GM13977 (cell line): Measurements from ENCODE around the gene CA12.

Experiments
- DNase-seq: peaks from one replicate; pipeline ENCODE4 v3.0.0; 2012; ENCODE audit warnings: low spot score
- CTCF ChIP-seq: IDR thresholded peaks from 2 replicates; pipeline ENCODE4 v1.5.1; 2012; ENCODE audit warnings: mild to moderate bottlenecking, control low read depth; ENCODE audit not compliant: insufficient read depth; ENCODE audit errors: extremely low read depth, missing control alignments
- in situ Hi-C: fragments of 300-500 bp; cut with MboI; formaldehyde crosslinking; loops from one replicate; pipeline ENCODE4 v1.12.0; 2022; ENCODE audit warnings: low sequenced_read_pairs, low pct_unique_long_range_greater_than_20kb, mixed read lengths, inconsistent platforms; ENCODE audit not compliant: unreplicated experiment

Gene CA12

DNA sequence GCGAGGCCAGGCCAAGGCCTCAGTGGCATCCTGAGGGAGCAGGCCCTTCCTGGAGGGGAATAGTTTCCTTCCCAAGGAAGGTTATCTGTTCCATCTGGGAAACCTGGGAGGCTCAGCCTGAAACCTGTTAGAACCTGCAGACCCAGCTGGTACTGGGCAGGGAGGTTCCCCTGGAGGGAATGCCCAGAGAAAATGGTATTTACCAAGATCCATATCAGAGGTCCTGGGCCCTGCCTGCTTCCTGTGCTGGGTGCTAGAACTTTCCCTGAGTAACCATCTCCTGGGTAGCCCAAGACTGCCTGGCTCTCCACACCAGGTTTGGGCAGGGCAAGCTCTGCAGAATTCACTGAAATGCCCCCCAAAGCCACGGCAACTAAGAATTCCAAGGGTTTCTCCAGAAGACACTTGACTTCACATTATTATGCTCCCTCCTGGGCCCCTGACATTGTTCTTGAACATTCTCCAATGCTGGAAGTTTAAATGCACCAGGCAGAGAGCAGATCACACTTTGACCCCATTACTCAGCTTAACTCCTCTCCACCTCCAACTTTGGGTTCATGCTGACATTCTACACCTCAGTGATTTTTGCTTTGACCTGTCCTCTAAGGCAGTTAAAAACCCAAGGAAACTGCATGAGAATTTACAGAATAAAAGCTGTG is 2.0 kb downstream of the CA12 start:
- DNase-seq, result no peak
- TF ChIP-seq CTCF, result no peak
- in situ Hi-C loops, result no loop called here

- TF ChIP-seq CTCF, result no peak
- in situ Hi-C loops, result no loop called here
- DNase-seq, result no peak
Measured at GRCh38 chr15:63378946-63379345, 2.7 kb downstream of the CA12 start.

DNA sequence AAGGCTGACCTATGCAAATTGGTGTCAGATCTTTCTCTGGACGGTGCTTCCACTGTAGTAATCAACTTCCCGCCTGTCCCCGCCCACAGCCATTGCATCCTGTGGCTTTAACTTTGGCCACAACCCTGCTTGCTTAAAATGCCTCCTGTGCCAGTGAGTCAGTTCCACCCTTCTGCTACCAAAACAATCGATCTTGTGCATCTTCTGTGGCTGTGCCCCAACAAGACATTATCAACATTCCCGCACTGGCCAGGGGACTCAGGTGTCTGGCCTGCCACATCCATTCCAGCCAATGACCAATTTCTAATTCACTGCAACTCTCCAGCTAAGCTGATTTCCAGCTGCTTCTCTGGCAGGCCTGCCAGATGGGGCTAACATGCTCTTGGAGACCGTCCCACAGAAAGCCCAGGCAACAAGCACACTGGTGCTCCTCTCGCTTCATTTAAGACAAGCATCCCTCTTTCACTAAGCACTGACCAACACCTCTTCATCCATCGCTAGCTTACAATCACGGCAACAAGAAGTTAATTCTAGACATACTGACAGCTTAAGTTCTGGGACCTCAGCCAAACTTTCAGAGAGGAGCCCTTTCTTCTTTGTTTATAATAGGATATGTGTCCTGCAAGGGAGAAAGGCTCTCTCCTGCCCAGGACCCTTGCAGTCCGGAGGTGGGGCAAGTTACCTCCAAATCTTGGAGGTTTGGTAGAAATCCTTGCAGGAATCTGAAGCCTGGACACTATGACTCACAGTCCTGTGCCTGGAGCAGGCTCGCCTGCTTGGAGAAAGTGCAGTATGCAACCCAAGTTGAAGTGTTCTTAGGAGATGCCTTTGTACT is 6.7 kb downstream of the CA12 start:
- no peak for DNase-seq

GRCh38 chr15:63373866-63374548 is 7.6 kb downstream of the CA12 start:
- in situ Hi-C loops, result no loop called here
- no peak for TF ChIP-seq CTCF

More for the DNA sequence above, 6.7 kb downstream of the CA12 start:
- in situ Hi-C loops, result no loop called here
- no peak for TF ChIP-seq CTCF

GRCh38 chr15:63373330-63373729 is 8.3 kb downstream of the CA12 start:
- in situ Hi-C loops, result no loop called here
- no peak for TF ChIP-seq CTCF
- DNase-seq, result no peak

More at GRCh38 chr15:63373866-63374548, 7.6 kb downstream of the CA12 start:
- no peak for DNase-seq

DNA sequence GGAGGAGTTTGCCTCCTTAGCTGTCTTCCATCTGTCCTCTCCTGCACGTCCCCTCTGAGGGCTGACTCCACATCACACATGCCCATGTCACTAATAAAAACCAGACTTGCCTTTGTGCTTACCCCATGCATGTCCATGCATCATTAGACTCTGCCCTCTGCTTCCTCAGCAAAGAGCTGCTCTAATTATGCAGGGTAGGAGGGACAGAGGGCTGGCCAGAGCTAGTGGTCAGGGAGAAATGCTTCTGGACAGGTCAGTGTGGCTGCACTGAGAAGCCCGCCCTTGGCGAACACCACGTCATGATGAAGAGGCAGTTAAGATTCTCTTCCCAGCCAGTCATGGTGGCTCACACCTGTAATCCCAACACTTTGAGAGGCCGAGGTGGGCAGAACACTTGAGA is 8.9 kb downstream of the CA12 start:
- no peak for DNase-seq
- in situ Hi-C loops, result no loop called here
- no peak for TF ChIP-seq CTCF
